ENCODE results near the gene ZMAT5.

- TF ChIP-seq, protein P1, sequence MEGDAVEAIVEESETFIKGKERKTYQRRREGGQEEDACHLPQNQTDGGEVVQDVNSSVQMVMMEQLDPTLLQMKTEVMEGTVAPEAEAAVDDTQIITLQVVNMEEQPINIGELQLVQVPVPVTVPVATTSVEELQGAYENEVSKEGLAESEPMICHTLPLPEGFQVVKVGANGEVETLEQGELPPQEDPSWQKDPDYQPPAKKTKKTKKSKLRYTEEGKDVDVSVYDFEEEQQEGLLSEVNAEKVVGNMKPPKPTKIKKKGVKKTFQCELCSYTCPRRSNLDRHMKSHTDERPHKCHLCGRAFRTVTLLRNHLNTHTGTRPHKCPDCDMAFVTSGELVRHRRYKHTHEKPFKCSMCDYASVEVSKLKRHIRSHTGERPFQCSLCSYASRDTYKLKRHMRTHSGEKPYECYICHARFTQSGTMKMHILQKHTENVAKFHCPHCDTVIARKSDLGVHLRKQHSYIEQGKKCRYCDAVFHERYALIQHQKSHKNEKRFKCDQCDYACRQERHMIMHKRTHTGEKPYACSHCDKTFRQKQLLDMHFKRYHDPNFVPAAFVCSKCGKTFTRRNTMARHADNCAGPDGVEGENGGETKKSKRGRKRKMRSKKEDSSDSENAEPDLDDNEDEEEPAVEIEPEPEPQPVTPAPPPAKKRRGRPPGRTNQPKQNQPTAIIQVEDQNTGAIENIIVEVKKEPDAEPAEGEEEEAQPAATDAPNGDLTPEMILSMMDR (IDR thresholded peaks at IDR 0.05 in 8 of 11, conservative IDR thresholded peaks at IDR 0.05 in 3 of 11) = no peak
- TF ChIP-seq POLR2A (IDR thresholded peaks at IDR 0.05) (no peak), POLR2AphosphoS5 (IDR thresholded peaks at IDR 0.05) (no peak)
Observed at GRCh38 chr22:29797351-29797750, 30.5 kb upstream of the ZMAT5 start.
